Activated naive CD4-positive, alpha-beta T cell treated with anti-CD3 and anti-CD28 coated beads, Interleukin-2, amount 50 U/mL, for 72 hours (primary cell): ENCODE data around the gene SHMT1. TPM values are rescaled to one million over a fixed set of nuclear protein-coding genes. Genes with fewer than 3 reads are reported as not detected.
"Not testable (repeated sequence)": the region's sequence is repeated elsewhere in the genome, so short reads cannot be mapped to it uniquely, and the experiment has no call there.

ENCODE experiments used
- ATAC-seq, 2 donors: fragments of 150-1000 bp; cut with Tn5 transposase; 2 replicates each; pipeline ENCODE4 v1.10.0; 2021; ENCODE audit warnings: mild to moderate bottlenecking in 2 of 2, moderate library complexity in 2 of 2
- DNase-seq, 2 donors: peaks; one replicate each; pipeline ENCODE4 v3.0.0; 2021 to 2022; ENCODE audit warnings: low spot score in 2 of 2
- H3K27ac Mint-ChIP-seq, 2 donors: one replicate each; pipeline ENCODE4 v1.8.0; 2022; ENCODE audit warnings: mild to moderate bottlenecking in 2 of 2, mixed read lengths in 2 of 2
- H3K36me3 Mint-ChIP-seq, 2 donors: one replicate each; pipeline ENCODE4 v1.8.0; 2022; ENCODE audit warnings: mixed read lengths in 2 of 2
- H3K9me3 Mint-ChIP-seq, 2 donors: one replicate each; pipeline ENCODE4 v1.8.0; 2022; ENCODE audit warnings: mixed read lengths in 2 of 2
- total RNA-seq, 2 donors: library from RNA; stranded (reverse); gene quantifications; one replicate each; pipeline ENCODE4 v1.2.3, GENCODE V29; 2022

SHMT1 gene
- total RNA-seq: 10 to 100 TPM; 65.9 to 73.1 TPM

DNA sequence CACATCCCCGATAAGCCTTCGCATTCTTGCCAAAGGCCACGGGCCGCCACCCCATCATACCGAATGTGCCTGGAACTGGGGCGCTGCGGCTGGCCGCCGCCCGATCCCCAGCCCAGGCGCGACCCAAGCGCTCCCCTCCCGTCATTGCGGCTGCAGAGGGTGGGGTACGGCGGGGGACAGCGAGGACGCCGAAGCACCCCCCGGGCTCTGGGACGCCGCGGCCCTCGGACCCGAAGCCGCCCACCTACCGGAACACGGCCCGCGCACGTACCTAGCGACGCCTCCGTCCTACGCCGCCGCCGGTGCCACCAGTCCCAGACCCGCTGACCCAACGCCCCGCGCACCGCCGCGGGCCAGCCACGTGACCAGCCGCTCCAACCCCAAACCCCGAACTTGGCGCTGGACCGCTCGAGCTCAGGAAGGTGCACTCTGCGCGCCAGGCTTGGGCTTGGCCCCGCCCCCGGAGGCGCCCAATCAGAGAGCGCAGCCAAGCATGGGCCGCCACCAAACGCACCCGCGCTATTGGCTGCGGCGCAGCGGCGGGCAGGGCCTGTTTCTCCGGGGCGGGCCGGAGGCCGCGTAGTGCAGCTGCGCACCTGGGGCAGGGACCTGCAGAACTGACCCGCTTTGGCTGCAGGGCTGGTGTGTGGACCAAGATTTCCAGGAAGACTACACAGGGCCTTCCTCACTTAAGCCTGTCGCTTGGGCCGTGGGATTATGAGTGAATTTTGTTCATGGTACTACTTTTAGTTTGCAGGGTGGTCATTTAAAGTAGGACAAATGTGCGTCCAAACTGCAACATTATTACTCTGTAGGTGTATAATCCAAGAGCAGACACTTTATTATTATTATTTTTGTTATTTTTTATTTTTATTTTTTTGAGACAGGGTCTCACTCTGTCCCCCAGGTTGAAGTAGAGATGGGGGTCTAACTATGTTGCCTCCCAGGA is at the start of gene SHMT1:
Gene SHMT1 (minus strand): TSS at position 450 of the 949 bp plus-strand sequence. CDS start 7,569 bp downstream, outside the sequence.
- Mint-ChIP-seq H3K9me3 (no peaks in the 10 kb centered on the region), H3K27ac (peak within 1 kb of the TSS; percentile 82 to 92), H3K36me3 (peaks cover 7 to 17% of the 10 kb centered on the region in 2 donors)
- DNase-seq (peak; percentile 95 to 98), ATAC-seq (peak; percentile 100)

GRCh38 chr17:18412001-18412538 is 48.7 kb upstream of the SHMT1 start:
- H3K36me3 Mint-ChIP-seq, H3K9me3 Mint-ChIP-seq, DNase-seq: not testable (repeated sequence)
- peak overlapping the region in 1 of 2 donors; percentile 94 for H3K27ac Mint-ChIP-seq
- ATAC-seq: peak; percentile 98 to 99

- ATAC-seq: peak; percentile 51 to 57
- peak in 1 of 2 donors; percentile 13 for DNase-seq
- peak overlapping the region; percentile 94 to 95 for H3K27ac Mint-ChIP-seq
- not testable (repeated sequence) for H3K36me3 Mint-ChIP-seq, H3K9me3 Mint-ChIP-seq
These were observed 48.1 kb upstream of the SHMT1 start for GRCh38 chr17:18411377-18411864.

- DNase-seq, ATAC-seq: not testable (repeated sequence)
- H3K27ac Mint-ChIP-seq: peak overlapping the region; percentile 39 to 94
These were observed 47.4 kb upstream of the SHMT1 start for GRCh38 chr17:18410736-18411135.

DNA sequence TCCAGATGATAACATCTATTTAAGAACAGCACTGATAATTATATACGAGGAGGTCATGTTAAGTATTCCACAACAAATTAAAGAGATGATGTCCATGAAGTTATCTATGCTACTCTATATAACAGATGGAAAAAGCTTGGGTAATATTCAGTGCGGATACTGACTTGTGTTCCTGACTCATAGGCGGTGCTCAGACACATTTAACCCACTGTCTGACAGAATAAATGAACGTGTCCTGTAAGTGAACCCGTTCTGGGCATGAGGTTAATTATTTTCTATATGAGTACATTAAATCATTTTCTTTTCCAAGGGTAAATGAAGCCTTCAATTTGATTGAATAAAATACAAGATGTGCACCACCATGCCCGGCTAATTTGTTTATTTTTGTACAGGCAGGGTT is 46.0 kb upstream of the SHMT1 start:
- not testable (repeated sequence) for ATAC-seq, DNase-seq, H3K9me3 Mint-ChIP-seq, H3K36me3 Mint-ChIP-seq, H3K27ac Mint-ChIP-seq

More at GRCh38 chr17:18410736-18411135, 47.4 kb upstream of the SHMT1 start:
- H3K36me3 Mint-ChIP-seq, H3K9me3 Mint-ChIP-seq: not testable (repeated sequence)

- not testable (repeated sequence) for H3K36me3 Mint-ChIP-seq, ATAC-seq, H3K9me3 Mint-ChIP-seq, DNase-seq, H3K27ac Mint-ChIP-seq
These were observed 45.6 kb upstream of the SHMT1 start for GRCh38 chr17:18408906-18409305.

- H3K36me3 Mint-ChIP-seq, ATAC-seq, H3K9me3 Mint-ChIP-seq, DNase-seq, H3K27ac Mint-ChIP-seq: not testable (repeated sequence)
These were observed 40.3 kb upstream of the SHMT1 start for GRCh38 chr17:18403604-18404003.

GRCh38 chr17:18403166-18403565 is 39.8 kb upstream of the SHMT1 start:
- ATAC-seq, DNase-seq, H3K36me3 Mint-ChIP-seq, H3K27ac Mint-ChIP-seq, H3K9me3 Mint-ChIP-seq: not testable (repeated sequence)

GRCh38 chr17:18401872-18402590 is 38.7 kb upstream of the SHMT1 start:
- ATAC-seq, DNase-seq, H3K36me3 Mint-ChIP-seq, H3K27ac Mint-ChIP-seq, H3K9me3 Mint-ChIP-seq: not testable (repeated sequence)

GRCh38 chr17:18388728-18389127 is 25.4 kb upstream of the SHMT1 start:
- peak in 1 of 2 donors; percentile 62 for ATAC-seq
- not testable (repeated sequence) for H3K27ac Mint-ChIP-seq, H3K9me3 Mint-ChIP-seq, DNase-seq, H3K36me3 Mint-ChIP-seq

GRCh38 chr17:18388266-18388665 is 24.9 kb upstream of the SHMT1 start:
- DNase-seq, H3K36me3 Mint-ChIP-seq, ATAC-seq, H3K9me3 Mint-ChIP-seq, H3K27ac Mint-ChIP-seq: not testable (repeated sequence)

DNA sequence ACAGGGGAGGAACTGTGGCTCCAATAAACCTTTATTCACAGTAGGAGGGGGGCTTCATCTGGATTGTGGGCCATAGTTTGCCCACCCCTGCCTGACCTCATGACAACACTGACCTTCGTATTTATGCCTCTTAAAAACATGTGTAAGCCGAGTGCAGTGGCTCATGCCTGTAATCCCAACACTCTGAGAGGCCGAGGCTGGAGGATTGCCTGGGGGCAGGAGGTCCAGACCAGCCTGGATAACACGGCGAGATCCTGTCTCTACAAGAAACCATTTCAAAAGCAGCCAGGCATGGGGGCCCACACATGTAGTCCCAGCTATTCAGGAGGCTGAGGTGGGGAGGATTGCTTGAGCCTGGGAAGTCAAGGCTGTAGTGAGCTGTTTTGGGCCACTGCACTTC is 24.2 kb upstream of the SHMT1 start:
- DNase-seq, H3K36me3 Mint-ChIP-seq, H3K9me3 Mint-ChIP-seq, H3K27ac Mint-ChIP-seq, ATAC-seq: not testable (repeated sequence)

- not testable (repeated sequence) for H3K36me3 Mint-ChIP-seq, ATAC-seq, DNase-seq, H3K27ac Mint-ChIP-seq, H3K9me3 Mint-ChIP-seq
These were observed 20.9 kb upstream of the SHMT1 start for GRCh38 chr17:18384271-18384670.

GRCh38 chr17:18383079-18383481 is 19.7 kb upstream of the SHMT1 start:
- ATAC-seq (peak; percentile 45 to 64), DNase-seq (peak in 1 of 2 donors; percentile 50)
- not testable (repeated sequence) for H3K9me3 Mint-ChIP-seq, H3K27ac Mint-ChIP-seq, H3K36me3 Mint-ChIP-seq

- Mint-ChIP-seq H3K9me3 (no peaks in the 10 kb centered on the region), H3K36me3 (no peaks in the 10 kb centered on the region), H3K27ac (no peak overlapping the region)
- ATAC-seq (no peak), DNase-seq (no peak)
These were observed 19.2 kb upstream of the SHMT1 start for GRCh38 chr17:18382441-18383078.

- Mint-ChIP-seq H3K27ac (no peak overlapping the region), H3K36me3 (no peaks in the 10 kb centered on the region), H3K9me3 (no peaks in the 10 kb centered on the region)
- ATAC-seq: no peak
- DNase-seq: no peak
These were observed 18.5 kb upstream of the SHMT1 start for GRCh38 chr17:18381953-18382245.
